ENCODE measurements around the gene ZNF410. TPM values are rescaled to one million over a fixed set of nuclear protein-coding genes. Genes with fewer than 3 reads are reported as not detected.
"Not testable (repeated sequence)": the region's sequence is repeated elsewhere in the genome, so short reads cannot be mapped to it uniquely, and the experiment has no call there.

The ZNF410 gene
- total RNA-seq, 1 donor from 2014 or later: 33.6 TPM

GRCh38 chr14:73903028-73903427 is 16.4 kb downstream of the ZNF410 start:
- peaks cover 50 to 79% of the 10 kb centered on the region in 2 donors for H3K36me3 ChIP-seq

GRCh38 chr14:73909681-73910080 is 23.0 kb downstream of the ZNF410 start:
- Histone ChIP-seq H3K27ac (no peak overlapping the region), H3K4me1 (no peaks in the 10 kb centered on the region), H3K27me3 (no peaks in the 10 kb centered on the region), H3K9me3 (no peaks in the 10 kb centered on the region), H3K4me3 (no peak overlapping the region), H3K36me3 (peaks cover 72 to 97% of the 10 kb centered on the region in 2 donors)
- no peak for TF ChIP-seq CTCF (IDR thresholded peaks at IDR 0.05)
- DNase-seq (ENCODE audit: low spot score in 2 of 2): no peak
- intact Hi-C loops (cut with DNase I): no loop called here

More at GRCh38 chr14:73903028-73903427, 16.4 kb downstream of the ZNF410 start:
- no peak for TF ChIP-seq CTCF (IDR thresholded peaks at IDR 0.05)
- Histone ChIP-seq H3K27ac (no peak overlapping the region), H3K4me1 (no peaks in the 10 kb centered on the region), H3K27me3 (no peaks in the 10 kb centered on the region), H3K9me3 (no peaks in the 10 kb centered on the region), H3K4me3 (no peak overlapping the region)
- no peak for DNase-seq (ENCODE audit: low spot score in 2 of 2)
- intact Hi-C loops (cut with DNase I): no loop called here

GRCh38 chr14:73913256-73913655 is 26.6 kb downstream of the ZNF410 start:
- DNase-seq (ENCODE audit: low spot score in 2 of 2): no peak
- H3K4me3 ChIP-seq: no peak overlapping the region
- no peaks in the 10 kb centered on the region for H3K27me3 ChIP-seq
- H3K9me3 ChIP-seq: no peaks in the 10 kb centered on the region
- no peaks in the 10 kb centered on the region for H3K4me1 ChIP-seq
- TF ChIP-seq CTCF (IDR thresholded peaks at IDR 0.05): no peak
- intact Hi-C loops (cut with DNase I): no loop called here
- peaks cover 45 to 78% of the 10 kb centered on the region in 2 donors for H3K36me3 ChIP-seq
- no peak overlapping the region for H3K27ac ChIP-seq

- Histone ChIP-seq H3K27ac (no peak overlapping the region), H3K9me3 (no peaks in the 10 kb centered on the region), H3K36me3 (peaks cover 32 to 72% of the 10 kb centered on the region in 2 donors), H3K4me3 (no peak overlapping the region), H3K27me3 (no peaks in the 10 kb centered on the region), H3K4me1 (no peaks in the 10 kb centered on the region)
- TF ChIP-seq CTCF (IDR thresholded peaks at IDR 0.05): no peak
- no peak for DNase-seq (ENCODE audit: low spot score in 2 of 2)
- intact Hi-C loops (cut with DNase I): no loop called here
Observed at GRCh38 chr14:73916324-73916723, 29.7 kb downstream of the ZNF410 start.

- H3K27ac ChIP-seq; DNase-seq (ENCODE audit: low spot score in 2 of 2); H3K4me3 ChIP-seq; H3K27me3 ChIP-seq; H3K4me1 ChIP-seq; H3K9me3 ChIP-seq; intact Hi-C loops (cut with DNase I): not testable (repeated sequence)
- H3K36me3 ChIP-seq: peaks cover 43 to 72% of the 10 kb centered on the region in 2 donors
Observed at GRCh38 chr14:73919457-73919856, 32.8 kb downstream of the ZNF410 start.

GRCh38 chr14:73924337-73924736 is 37.7 kb downstream of the ZNF410 start:
- Histone ChIP-seq H3K4me1 (no peaks in the 10 kb centered on the region), H3K4me3 (no peak overlapping the region), H3K9me3 (no peaks in the 10 kb centered on the region), H3K27me3 (no peaks in the 10 kb centered on the region), H3K27ac (no peak overlapping the region), H3K36me3 (peaks cover 78 to 96% of the 10 kb centered on the region in 2 donors)
- no peak for TF ChIP-seq CTCF (IDR thresholded peaks at IDR 0.05)
- DNase-seq (ENCODE audit: low spot score in 2 of 2): no peak
- intact Hi-C loops (cut with DNase I): no loop called here
